GM19372 (cell line): Measurements from ENCODE around the gene SYNE3.

ENCODE experiments used
- ATAC-seq: cut with Tn5 transposase; IDR thresholded peaks from one replicate; pipeline ENCODE4 v1.9.1; 2021; ENCODE audit warnings: mild to moderate bottlenecking, low read depth, moderate library complexity; ENCODE audit not compliant: unreplicated experiment

The SYNE3 gene

GRCh38 chr14:95509495-95509894 lies 7.0 kb downstream of the SYNE3 start:
- ATAC-seq: no peak

DNA sequence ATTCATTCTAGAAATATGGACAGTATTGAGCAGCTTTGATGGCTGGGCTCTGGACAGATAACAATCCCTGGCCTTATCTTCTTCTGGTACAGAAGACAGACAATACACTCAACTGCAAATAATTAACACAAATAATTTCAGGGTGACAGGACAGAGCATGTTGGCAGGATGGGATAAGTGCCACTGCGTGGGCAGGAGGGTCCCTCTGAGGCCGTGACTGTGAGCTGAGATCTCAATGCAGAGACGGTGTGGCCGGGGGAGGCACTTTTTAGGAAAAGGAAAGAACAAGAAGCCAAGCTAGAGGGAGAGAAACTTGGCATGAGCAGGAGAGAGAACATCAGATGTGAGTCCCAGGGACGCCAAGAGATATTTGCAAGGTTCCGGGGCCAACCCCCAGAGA lies 8.1 kb downstream of the SYNE3 start:
- ATAC-seq: no peak

- no peak for ATAC-seq
Measured at GRCh38 chr14:95507701-95508103, 8.7 kb downstream of the SYNE3 start.

- no peak for ATAC-seq
Measured at GRCh38 chr14:95507174-95507573, 9.3 kb downstream of the SYNE3 start.

- no peak for ATAC-seq
Measured at GRCh38 chr14:95505030-95505589, 11.3 kb downstream of the SYNE3 start.

DNA sequence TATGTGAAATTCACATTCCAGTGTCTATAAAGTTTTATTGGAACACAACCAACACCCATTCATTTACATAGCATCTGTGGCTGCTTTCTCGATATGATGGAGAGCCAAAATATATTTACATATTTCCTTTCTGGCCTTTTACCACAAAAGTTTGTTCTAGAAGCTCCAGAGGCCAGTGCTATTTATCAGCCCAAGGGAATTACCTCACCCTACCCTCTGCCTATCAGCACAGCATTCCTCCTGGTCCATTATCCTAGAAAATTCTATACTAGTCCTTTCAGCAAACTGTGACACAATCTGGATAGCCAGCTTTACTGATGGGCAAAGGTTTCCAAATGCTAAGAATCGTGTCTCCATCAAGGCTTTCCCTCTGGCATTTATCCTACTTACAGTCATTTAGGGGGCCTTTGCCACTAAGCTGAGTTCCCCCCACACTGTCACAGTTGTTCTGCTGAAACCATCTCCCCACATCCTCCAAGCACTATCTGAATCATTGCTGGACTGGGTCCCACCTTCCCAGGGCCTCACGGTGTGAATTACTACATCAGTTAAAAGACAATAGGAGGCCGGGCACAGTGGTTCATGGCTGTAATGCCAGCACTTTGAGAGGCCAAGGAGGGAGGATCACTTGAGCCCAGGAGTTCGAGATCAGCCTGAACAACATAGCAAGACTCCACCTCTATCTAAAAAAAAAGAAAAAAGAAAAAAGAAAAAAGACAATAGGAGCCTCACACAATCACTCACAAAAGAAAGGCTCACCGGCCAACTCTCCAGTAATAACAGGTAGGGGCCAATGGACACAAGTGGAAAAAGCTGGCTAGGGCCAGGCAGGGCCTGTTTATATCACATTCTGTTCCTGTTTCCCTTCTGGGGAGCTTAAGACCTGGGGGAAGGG lies 12.1 kb downstream of the SYNE3 start:
- no peak for ATAC-seq

DNA sequence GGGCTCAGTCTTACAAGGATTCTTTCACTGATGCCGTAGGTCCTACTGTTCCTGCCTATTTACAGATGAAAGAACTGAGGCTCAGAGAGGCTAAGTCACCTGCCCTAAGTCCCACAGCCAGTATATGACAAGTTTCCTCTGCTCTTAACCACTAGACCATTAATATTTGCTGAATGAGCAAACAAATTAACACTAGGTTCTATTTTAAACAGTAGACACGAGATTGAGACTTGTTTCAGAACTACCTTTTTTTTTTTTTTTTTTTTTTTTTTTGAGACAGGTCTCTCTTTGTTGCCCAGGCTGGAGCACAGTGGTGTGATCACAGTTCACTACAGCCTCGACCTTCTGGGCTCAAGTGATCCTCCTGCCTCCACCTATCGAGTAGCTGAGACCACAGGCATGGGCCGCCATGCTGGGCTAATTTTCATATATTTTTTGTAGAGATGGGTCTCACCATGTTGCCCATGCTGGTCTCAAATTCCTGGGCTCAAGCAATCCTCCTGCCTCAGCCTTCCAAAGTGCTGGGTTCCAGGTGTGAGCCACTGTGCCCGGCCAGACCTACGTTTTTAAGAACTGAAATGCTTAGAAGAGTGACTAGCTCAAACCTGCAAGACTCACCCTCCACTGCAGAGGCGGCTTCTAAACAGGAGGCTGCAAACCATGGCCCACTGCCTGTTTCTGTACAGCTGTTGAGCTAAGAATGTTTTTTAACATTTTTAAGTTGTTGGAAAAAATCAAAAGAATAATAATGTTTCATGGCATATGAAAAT lies 12.9 kb downstream of the SYNE3 start:
- ATAC-seq: peak; percentile 53

- ATAC-seq: no peak
Measured at GRCh38 chr14:95502381-95502950, 14.0 kb downstream of the SYNE3 start.

DNA sequence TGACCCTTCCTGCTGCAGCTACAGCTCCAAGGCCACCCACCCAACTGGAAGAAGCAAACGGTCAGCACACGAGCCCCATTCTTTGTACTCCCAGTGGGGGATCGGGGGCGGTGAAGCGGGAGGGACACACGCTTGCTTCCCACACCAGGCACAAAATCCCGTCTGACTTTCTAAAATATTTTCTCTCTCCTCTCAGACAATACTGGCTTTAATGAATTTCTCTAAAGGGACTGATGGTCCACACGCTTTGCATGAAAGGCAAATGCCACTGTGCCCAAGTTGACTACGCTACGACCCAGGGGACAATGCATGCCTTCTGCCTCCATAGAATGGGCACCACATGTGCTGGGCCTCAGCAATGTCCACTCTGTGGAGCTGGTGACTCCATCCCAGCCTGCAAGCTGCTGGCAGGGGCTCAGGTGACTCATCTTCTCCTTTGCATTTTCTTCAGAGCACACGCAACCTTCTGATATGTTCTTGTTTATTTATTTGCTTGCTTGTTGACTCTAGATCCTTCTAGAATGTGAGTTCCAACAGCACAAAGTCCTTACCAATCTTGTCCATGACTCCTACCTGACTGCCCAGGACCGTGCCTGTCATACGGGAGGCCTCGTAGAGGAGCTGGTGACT lies 15.6 kb downstream of the SYNE3 start:
- no peak for ATAC-seq

- ATAC-seq: no peak
Measured at GRCh38 chr14:95500201-95500681, 16.2 kb downstream of the SYNE3 start.

DNA sequence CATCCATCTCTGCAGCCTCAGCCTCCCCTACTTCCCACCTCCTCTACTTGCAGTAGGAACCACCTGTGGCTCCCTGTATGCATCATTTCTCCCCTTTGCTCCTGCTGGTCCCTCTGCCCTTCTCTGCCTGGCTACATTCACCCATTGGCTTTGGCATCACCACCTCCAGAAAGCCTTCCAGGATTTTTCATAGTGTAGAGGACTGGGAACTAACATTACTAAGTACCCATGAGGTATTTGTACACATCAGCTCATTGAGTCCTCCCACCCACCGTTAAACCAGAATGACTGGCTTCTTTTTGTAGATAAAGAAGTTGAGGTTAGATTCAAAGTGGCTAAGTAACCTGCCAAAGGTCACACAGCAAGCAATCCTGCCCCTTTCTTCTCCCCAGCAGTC lies 17.1 kb downstream of the SYNE3 start:
- ATAC-seq: no peak

DNA sequence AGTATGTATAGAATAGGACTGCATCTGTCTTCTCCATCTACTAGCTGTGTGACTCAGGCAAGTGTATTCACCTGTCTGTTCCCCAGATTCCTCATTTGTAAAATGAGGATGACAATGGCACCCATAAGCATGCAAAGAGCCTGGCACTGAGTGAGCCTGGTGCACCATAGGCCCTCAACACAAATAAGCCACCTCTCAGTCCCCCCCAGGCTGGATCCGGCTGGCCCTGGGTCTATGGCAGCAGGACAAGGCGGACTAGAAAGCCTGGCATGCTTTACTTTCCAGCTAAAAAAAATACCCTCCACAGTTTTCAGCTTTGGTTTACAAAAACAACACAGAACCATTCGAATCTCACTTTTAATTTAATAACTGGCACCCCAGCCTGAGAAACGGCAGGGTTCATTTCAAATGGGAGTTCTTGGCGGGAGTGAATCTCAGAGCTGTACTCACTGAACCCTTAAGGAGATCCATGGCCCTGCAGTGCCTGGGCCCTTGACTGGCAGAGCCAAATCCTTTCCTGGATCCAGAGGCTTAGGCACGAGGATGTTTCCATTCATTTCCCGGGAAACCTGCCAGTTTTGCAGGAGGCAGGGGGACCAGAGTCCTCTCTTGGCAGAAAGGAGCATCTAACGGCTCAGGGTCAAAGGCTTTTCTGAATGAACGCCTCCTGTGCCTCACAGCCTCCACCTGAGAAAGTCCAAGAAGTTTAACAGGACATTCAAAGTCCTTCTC lies 17.7 kb downstream of the SYNE3 start:
- ATAC-seq: no peak

- no peak for ATAC-seq
Measured at GRCh38 chr14:95497561-95498011, 18.9 kb downstream of the SYNE3 start.

GRCh38 chr14:95496690-95497259 lies 19.7 kb downstream of the SYNE3 start:
- no peak for ATAC-seq

DNA sequence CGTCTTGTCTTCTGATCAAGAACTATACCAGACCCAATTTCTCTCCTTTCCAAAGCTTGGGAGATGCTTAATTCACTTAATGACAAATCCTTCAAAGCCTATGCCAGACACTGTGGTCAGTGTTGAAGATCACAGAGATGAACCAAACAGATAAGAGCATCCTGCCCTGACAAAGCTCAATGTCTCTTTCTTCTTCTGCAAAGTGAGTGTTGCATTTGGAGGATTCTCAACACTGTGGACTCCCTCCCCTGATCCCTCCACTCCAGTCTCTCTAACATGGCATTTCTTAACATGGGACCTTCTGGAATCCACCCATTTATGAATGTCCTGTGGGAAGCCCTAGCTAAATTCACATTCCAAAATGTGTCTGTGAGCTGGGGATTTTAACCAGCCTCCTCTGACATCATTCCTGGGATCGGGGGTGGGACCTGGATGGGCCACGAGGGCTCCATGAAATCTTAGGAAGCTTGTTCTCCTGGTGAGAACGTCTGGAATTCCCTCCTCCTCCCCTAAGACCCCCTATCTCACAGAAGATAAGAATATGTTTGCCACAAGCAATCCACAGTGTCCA lies 20.3 kb downstream of the SYNE3 start:
- ATAC-seq: peak; percentile 12

DNA sequence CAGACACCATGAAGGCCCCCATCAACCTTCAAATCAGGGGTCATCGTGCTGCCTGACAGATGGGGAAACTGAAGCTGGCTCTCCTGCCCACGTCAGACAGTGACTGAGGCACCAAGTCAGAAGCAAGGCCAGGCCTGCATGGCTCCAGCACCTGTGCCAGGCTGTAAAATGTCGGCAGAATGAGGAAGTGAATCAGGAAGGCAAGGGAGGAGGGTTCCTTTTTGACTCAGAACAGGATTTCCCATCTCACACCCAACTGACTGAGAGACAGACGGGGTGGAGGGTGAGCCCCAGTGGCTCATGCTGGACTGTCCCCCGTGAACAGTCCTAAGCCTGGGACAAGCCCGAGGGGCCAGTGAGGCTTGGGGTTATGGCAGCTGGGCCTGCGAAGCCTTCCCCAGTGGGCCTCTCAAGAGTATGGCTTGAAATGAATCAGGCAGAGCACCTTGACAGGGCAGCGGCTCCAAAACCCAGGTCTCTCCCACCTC lies 20.9 kb downstream of the SYNE3 start:
- peak; percentile 89 for ATAC-seq

DNA sequence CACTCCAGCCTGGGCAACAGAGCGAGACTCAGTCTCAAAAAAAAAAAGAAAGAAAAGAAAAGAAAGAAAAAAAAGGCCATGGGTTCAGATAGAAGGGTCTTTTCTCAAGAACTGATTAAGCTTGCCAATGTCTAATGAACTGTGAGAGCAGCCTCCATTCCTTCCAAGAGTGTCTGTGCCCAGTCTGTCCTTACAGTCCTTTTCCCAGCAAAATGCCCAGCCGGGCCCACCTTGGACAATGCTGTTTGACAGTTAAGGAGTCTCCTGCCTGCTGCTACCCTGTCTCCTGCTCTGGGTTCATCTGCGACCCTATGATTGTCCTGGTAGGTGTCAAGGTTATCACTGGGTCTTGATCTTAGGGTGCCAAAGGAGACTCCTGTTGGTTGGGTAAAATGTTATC lies 21.4 kb downstream of the SYNE3 start:
- no peak for ATAC-seq

DNA sequence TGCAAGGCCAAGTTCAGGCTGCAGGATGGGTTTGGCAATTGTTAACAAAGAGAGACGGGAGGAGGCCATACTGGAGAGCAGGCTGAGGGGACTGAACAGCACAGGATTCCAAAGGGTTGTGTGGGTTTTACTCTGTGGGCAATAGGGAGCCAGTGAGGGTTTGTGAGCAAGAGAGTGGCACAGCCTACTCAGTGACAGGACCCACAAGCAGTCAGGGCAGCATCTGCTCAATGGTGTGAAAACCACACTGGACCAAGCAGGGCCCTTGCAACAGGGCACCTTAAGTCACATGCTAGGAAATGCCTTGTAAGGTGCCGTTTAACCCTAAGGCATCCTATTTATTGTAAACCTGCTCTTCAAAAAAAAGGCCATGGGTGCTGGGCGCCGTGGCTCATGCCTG lies 22.0 kb downstream of the SYNE3 start:
- no peak for ATAC-seq

DNA sequence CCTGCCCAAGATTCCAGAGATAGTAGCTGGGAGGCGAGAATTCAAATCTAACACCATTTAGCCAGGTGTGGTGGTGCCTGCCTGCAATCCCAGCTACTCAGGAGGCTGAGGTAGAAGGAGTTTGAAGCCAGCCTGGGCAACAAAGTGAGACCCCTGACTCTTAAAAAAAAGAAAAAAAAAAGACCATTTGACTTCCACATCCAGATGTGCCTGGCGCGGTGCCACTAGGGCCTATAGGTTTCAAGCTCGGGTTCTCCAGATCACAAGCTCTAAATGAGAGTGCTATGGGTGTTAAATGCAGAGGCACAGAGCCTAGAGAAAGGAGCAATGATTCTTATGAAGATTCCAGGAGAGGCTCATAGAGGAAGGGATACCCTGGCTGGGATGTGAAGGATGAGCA lies 22.5 kb downstream of the SYNE3 start:
- no peak for ATAC-seq
